ENCODE measurements around the gene ACTR10. TPM values are rescaled to one million over a fixed set of nuclear protein-coding genes. Genes with fewer than 3 reads are reported as not detected.

ACTR10 gene
- total and polyA plus RNA-seq, 9 of the 15 experiments (the other 6 are each of a cell fraction or from before 2014, with no cell fraction given): 22.0 to 66.1 (median 34.1) TPM

DNA sequence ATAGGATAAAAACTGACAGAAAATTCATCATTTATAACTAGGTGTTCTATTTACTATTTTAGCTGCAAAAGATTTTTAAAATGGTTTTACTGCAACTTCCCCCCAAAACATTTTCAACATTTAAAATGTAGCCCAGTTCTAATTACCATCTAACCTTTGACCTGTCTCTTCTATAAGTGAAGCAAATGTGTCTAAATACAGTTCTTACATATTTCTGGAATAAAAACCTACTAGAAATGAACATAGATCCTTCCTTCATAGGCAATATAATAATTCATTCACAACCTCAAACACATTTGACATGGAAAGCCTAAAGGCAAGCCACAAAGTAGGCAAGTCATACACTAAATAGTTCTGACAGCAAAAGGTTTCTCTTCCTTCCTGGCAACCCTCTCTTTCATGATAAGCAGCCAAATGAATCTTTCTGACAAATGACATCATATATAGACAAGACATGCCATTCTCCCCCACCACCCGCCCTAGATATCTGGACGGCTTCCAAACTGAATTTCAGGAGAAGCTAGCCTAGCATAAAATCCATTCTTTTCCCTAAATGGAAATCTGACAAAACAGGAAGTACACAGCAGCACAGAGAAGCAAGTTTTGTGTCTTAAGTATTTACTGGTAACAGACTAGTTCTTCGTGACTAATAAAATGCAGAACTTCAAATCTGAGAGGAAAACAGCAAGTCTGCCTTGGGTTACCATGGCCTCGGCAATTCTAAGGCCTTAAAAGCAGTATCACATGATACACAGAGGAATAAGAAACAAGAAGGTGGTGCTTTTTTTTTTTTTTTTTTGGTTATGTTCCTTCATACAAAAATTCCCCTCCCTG lies 81.2 kb downstream of the ACTR10 start (continued):
- peak in 1 of 2 experiments; percentile 94; a peak in 2 of 4 replicates for TF ChIP-seq SRF (CRISPR knock-in tag; IDR thresholded peaks at IDR 0.05)
- no peak for TF ChIP-seq RBM14 (IDR thresholded peaks at IDR 0.05; ENCODE audit: borderline replicate concordance, insufficient read depth, low read depth, low read length)
- TF ChIP-seq MEIS2 (IDR thresholded peaks at IDR 0.05; ENCODE audit: partially characterized antibody): peak; percentile 98
- no peak for TF ChIP-seq PBX2 (CRISPR knock-in tag; IDR thresholded peaks at IDR 0.05; ENCODE audit: low read depth)
- peak; percentile 96 for TF ChIP-seq PBX2 (tag; conservative IDR thresholded peaks at IDR 0.05; ENCODE audit: low read depth)
- TF ChIP-seq ZNF707 (CRISPR knock-in tag; conservative IDR thresholded peaks at IDR 0.05): no peak
- peak; percentile 39; the same call in 1 of the 2 replicates for TF ChIP-seq TOE1 (IDR thresholded peaks at IDR 0.05; ENCODE audit: borderline replicate concordance)
- TF ChIP-seq TOE1 (CRISPR knock-in tag; IDR thresholded peaks at IDR 0.05; ENCODE audit: borderline replicate concordance, low read depth): no peak
- TF ChIP-seq SMARCE1 (IDR thresholded peaks at IDR 0.05): 0 out of 2 replicates have a peak, but pooled peaks have one; percentile 50
- no peak for TF ChIP-seq KDM2B (CRISPR knock-in tag; IDR thresholded peaks at IDR 0.05)
- peak; percentile 32; the same call in 1 of the 2 replicates for TF ChIP-seq TCF3 (CRISPR knock-in tag; IDR thresholded peaks at IDR 0.05)
- peak; percentile 88 for TF ChIP-seq PKNOX1 (IDR thresholded peaks at IDR 0.05)
- peak; percentile 16; the same call in 1 of the 2 replicates for TF ChIP-seq MAFK (IDR thresholded peaks at IDR 0.05; ENCODE audit: low read length)
- TF ChIP-seq ZNF780A (CRISPR knock-in tag; IDR thresholded peaks at IDR 0.05): no peak
- TF ChIP-seq ATF3 (IDR thresholded peaks at IDR 0.05): peak; percentile 91
- no peak for TF ChIP-seq ATF3 (CRISPR knock-in tag; conservative IDR thresholded peaks at IDR 0.05)
- peak; percentile 48 for TF ChIP-seq GABPA (tag; conservative IDR thresholded peaks at IDR 0.05; ENCODE audit: low read depth)
- TF ChIP-seq ZBTB2 (IDR thresholded peaks at IDR 0.05): no peak
- peak; percentile 59 for TF ChIP-seq ELF1 (tag; IDR thresholded peaks at IDR 0.05)
